PC-3 (cell line): ENCODE results near the gene SELENOM. TPM values are rescaled to one million over a fixed set of nuclear protein-coding genes. Genes with fewer than 3 reads are reported as not detected.

Experiments
- ATAC-seq: fragments of 200-7000 bp; cut with Tn5 transposase; 2 replicates; pipeline ENCODE4 v1.9.1; 2020; ENCODE audit warnings: mild to moderate bottlenecking, moderate library complexity
- BruUV-seq: library from RNA; stranded (reverse); fragments of 400-500 nt; replicated peaks from 2 replicates; lab custom pipeline; 2021; lab: Mats Ljungman, UMichigan
- CTCF ChIA-PET: fragments of 300-600 bp; sonication (Branson Sonifier 250); formaldehyde crosslinking; loops from one replicate; lab custom pipeline; 2022; ENCODE audit warnings: antibody characterized with exemption; lab: Charles Lee
- POLR2A ChIA-PET: fragments of 300-600 bp; sonication (Branson Sonifier 250); formaldehyde crosslinking; loops from one replicate; lab custom pipeline; 2022; ENCODE audit warnings: antibody characterized with exemption; ENCODE audit not compliant: unreplicated experiment; lab: Charles Lee
- DNase-seq: peaks from one replicate; pipeline ENCODE4 v3.0.0-alpha.2; 2015
- H2AFZ ChIP-seq: fragments of 300-600 bp; sonication (generic); 2 replicates; pipeline ENCODE4 v1.6.0; 2016; ENCODE audit warnings: antibody characterized with exemption, low read length
- H3F3A ChIP-seq: fragments of 300-600 bp; sonication (generic); one replicate; pipeline ENCODE4 v1.6.0; 2017; ENCODE audit warnings: antibody characterized with exemption, low read length, control low read depth, mild to moderate bottlenecking; ENCODE audit not compliant: unreplicated experiment
- H3K27ac ChIP-seq: fragments of 300-600 bp; sonication (generic); 2 replicates; pipeline ENCODE4 v1.5.1; 2016; ENCODE audit warnings: mild to moderate bottlenecking, low read length
- H3K27me3 ChIP-seq: fragments of 300-600 bp; sonication (generic); 2 replicates; pipeline ENCODE4 v1.6.1; 2016; ENCODE audit warnings: low read length, mixed read lengths
- H3K36me3 ChIP-seq: fragments of 300-600 bp; sonication (generic); 2 replicates; pipeline ENCODE4 v1.6.1; 2016; ENCODE audit warnings: low read depth, mixed run types, low read length, mixed read lengths
- H3K4me1 ChIP-seq: fragments of 300-600 bp; sonication (generic); 2 replicates; pipeline ENCODE4 v1.5.1; 2016; ENCODE audit warnings: low read length; ENCODE audit not compliant: insufficient read depth
- H3K4me2 ChIP-seq: fragments of 300-600 bp; sonication (generic); 2 replicates; pipeline ENCODE4 v1.6.0; 2016; ENCODE audit warnings: low read length
- H3K4me3 ChIP-seq: fragments of 300-600 bp; sonication (generic); 2 replicates; pipeline ENCODE4 v1.5.1; 2016; ENCODE audit warnings: mild to moderate bottlenecking, low read length, mixed read lengths
- H3K79me2 ChIP-seq: fragments of 300-600 bp; sonication (generic); 2 replicates; pipeline ENCODE4 v1.6.1; 2017; ENCODE audit warnings: low read length, mixed read lengths
- H3K9ac ChIP-seq: fragments of 300-600 bp; sonication (generic); 2 replicates; pipeline ENCODE4 v1.6.0; 2016; ENCODE audit warnings: mild to moderate bottlenecking, low read length
- H3K9me2 ChIP-seq: fragments of 300-600 bp; sonication (generic); replicated peaks from 2 replicates; pipeline ENCODE4 v1.6.1; 2016; ENCODE audit warnings: mixed run types, low read length, mixed read lengths
- H3K9me3 ChIP-seq: fragments of 300-600 bp; sonication (generic); 2 replicates; pipeline ENCODE4 v1.6.1; 2016; ENCODE audit warnings: low read length, mixed read lengths
- H4K20me1 ChIP-seq: fragments of 300-600 bp; sonication (generic); 2 replicates; pipeline ENCODE4 v1.6.1; 2016; ENCODE audit warnings: low read length, mixed read lengths
- CTCF ChIP-seq: fragments of 300-600 bp; sonication (generic); conservative IDR thresholded peaks from 2 replicates; pipeline ENCODE4 v1.5.1; 2017; ENCODE audit warnings: antibody characterized with exemption, low read depth, mild to moderate bottlenecking, low read length
- EZH2 ChIP-seq: fragments of 300-600 bp; sonication (generic); IDR thresholded peaks from one replicate; pipeline ENCODE4 v1.6.1; 2017; ENCODE audit warnings: antibody characterized with exemption, mild to moderate bottlenecking, low read length; ENCODE audit not compliant: unreplicated experiment
- EZH2phosphoT487 ChIP-seq: fragments of 300-600 bp; sonication (generic); IDR thresholded peaks from 2 replicates; pipeline ENCODE4 v1.6.1; 2018; ENCODE audit warnings: mild to moderate bottlenecking, antibody characterized with exemption, low read length, borderline replicate concordance
- intact Hi-C: fragments of 100-400 bp; cut with micrococcal nuclease; formaldehyde crosslinking; loops from 2 replicates; pipeline ENCODE4 v1.9.0; 2023
- total RNA-seq: library from RNA; depleted of rRNA; stranded (reverse); fragments of >200 nt; gene quantifications from 2 replicates; pipeline ENCODE4 v1.2.3, GENCODE V29; 2014

Gene SELENOM
- total RNA-seq, 1 experiment from 2014 or later = 36.8 TPM

- Histone ChIP-seq H3K79me2 (no peaks in the 10 kb centered on the region), H3K9me2 (no peaks in the 10 kb centered on the region), H3K36me3 (peaks cover 41% of the 10 kb centered on the region; the same call in 1 of the 2 replicates), H2AFZ (no peak overlapping the region), H3F3A (no peaks in the 10 kb centered on the region), H3K4me2 (no peak overlapping the region), H4K20me1 (no peaks in the 10 kb centered on the region), H3K9me3 (no peaks in the 10 kb centered on the region), H3K9ac (no peak overlapping the region), H3K4me3 (no peak overlapping the region), H3K4me1 (no peaks in the 10 kb centered on the region), H3K27ac (no peak overlapping the region), H3K27me3 (no peaks in the 10 kb centered on the region)
- DNase-seq = no peak
- POLR2A ChIA-PET = no interaction called here
- BruUV-seq = no TSS peak
- intact Hi-C loops = no loop called here
- CTCF ChIA-PET = interaction anchor here (0.6 kb wide), 1 partner anchor 236 kb away, joined by 4 read pairs; no protein-coding TSS in a partner anchor
- no peak for TF ChIP-seq CTCF
- no peak for TF ChIP-seq EZH2
- TF ChIP-seq EZH2phosphoT487 = no peak
- ATAC-seq = no peak
These were observed 11.6 kb downstream of the SELENOM start for GRCh38 chr22:31095637-31096249.

DNA sequence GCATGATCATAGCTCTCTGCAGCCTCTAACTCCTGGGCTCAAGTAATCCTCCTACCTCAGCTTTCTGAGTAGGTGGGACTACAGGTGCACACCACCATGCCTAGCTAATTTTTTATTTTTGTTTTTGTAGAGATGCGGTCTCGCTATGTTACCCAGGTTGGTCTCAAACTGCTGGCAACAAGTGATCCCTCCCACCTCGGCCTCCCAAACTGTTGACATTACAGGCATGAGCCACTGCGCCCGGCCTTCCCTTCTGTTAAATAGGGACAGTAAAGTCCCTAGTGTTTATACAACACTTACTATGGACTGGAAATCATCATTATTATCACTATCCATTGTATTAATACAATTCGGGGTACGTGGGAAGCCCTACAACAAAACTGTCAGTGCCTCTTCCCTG lies 12.6 kb downstream of the SELENOM start:
- Histone ChIP-seq H4K20me1 (no peaks in the 10 kb centered on the region), H3K4me3 (no peak overlapping the region), H3F3A (no peaks in the 10 kb centered on the region), H3K4me1 (no peaks in the 10 kb centered on the region), H3K9me3 (no peaks in the 10 kb centered on the region), H3K79me2 (no peaks in the 10 kb centered on the region), H3K36me3 (peaks cover 37% of the 10 kb centered on the region; the same call in 1 of the 2 replicates), H3K27ac (no peak overlapping the region), H3K4me2 (no peak overlapping the region), H2AFZ (no peak overlapping the region), H3K9ac (no peak overlapping the region), H3K27me3 (no peaks in the 10 kb centered on the region), H3K9me2 (no peaks in the 10 kb centered on the region)
- intact Hi-C loops = no loop called here
- ChIA-PET POLR2A (no interaction called here), CTCF (no interaction called here)
- no peak for TF ChIP-seq CTCF
- TF ChIP-seq EZH2phosphoT487 = no peak
- no peak for TF ChIP-seq EZH2
- DNase-seq (no peak), ATAC-seq (no peak)
- BruUV-seq = no TSS peak

- Histone ChIP-seq H2AFZ (no peak overlapping the region), H3K4me3 (no peak overlapping the region), H3K9ac (no peak overlapping the region), H3K27me3 (no peaks in the 10 kb centered on the region), H3K79me2 (no peaks in the 10 kb centered on the region), H3F3A (no peaks in the 10 kb centered on the region), H3K4me1 (no peaks in the 10 kb centered on the region), H4K20me1 (no peaks in the 10 kb centered on the region), H3K4me2 (no peak overlapping the region), H3K9me2 (no peaks in the 10 kb centered on the region), H3K9me3 (no peaks in the 10 kb centered on the region), H3K36me3 (peaks cover 32% of the 10 kb centered on the region; the same call in 1 of the 2 replicates), H3K27ac (no peak overlapping the region)
- BruUV-seq = no TSS peak
- intact Hi-C loops = no loop called here
- ATAC-seq (no peak), DNase-seq (no peak)
- ChIA-PET POLR2A (no interaction called here), CTCF (no interaction called here)
- no peak for TF ChIP-seq EZH2
- no peak for TF ChIP-seq EZH2phosphoT487
- TF ChIP-seq CTCF = no peak
These were observed 13.3 kb downstream of the SELENOM start for GRCh38 chr22:31094021-31094551.
